ENCODE measurements around the gene OR10J1.

Gene OR10J1

GRCh38 chr1:159428536-159428935 is 11.0 kb upstream of the OR10J1 start:
- Histone ChIP-seq H3K4me1 (ENCODE audit: low read length) (peaks cover 14% of the 10 kb centered on the region), H2AFZ (ENCODE audit: low read depth, low read length) (peak overlapping the region; percentile 62), H3K4me2 (ENCODE audit: low read length) (peak overlapping the region; percentile 30), H3K36me3 (replicated peaks; ENCODE audit: low read depth, low read length) (no peaks in the 10 kb centered on the region), H3K4me3 (ENCODE audit: low read length) (no peak overlapping the region), H3K27me3 (ENCODE audit: low read depth, low read length) (no peaks in the 10 kb centered on the region), H3K27ac (ENCODE audit: low read length) (no peak overlapping the region), H3K9ac (ENCODE audit: low read length) (no peak overlapping the region), H3K79me2 (ENCODE audit: low read length) (no peaks in the 10 kb centered on the region), H3K9me3 (ENCODE audit: insufficient read depth, low read length) (no peaks in the 10 kb centered on the region), H4K20me1 (ENCODE audit: insufficient read depth, low read length) (no peaks in the 10 kb centered on the region)
- TF ChIP-seq CTCF (IDR thresholded peaks at IDR 0.05; ENCODE audit: low read depth, low read length), result no peak
- TF ChIP-seq EZH2phosphoT487 (IDR thresholded peaks at IDR 0.05; ENCODE audit: low read depth), result no peak

- Histone ChIP-seq H4K20me1 (ENCODE audit: insufficient read depth, low read length) (no peaks in the 10 kb centered on the region), H3K36me3 (replicated peaks; ENCODE audit: low read depth, low read length) (no peaks in the 10 kb centered on the region), H3K4me1 (ENCODE audit: low read length) (peaks cover 14% of the 10 kb centered on the region), H3K4me3 (ENCODE audit: low read length) (no peak overlapping the region), H3K4me2 (ENCODE audit: low read length) (no peak overlapping the region), H3K27me3 (ENCODE audit: low read depth, low read length) (no peaks in the 10 kb centered on the region), H2AFZ (ENCODE audit: low read depth, low read length) (no peak overlapping the region), H3K27ac (ENCODE audit: low read length) (no peak overlapping the region), H3K9ac (ENCODE audit: low read length) (no peak overlapping the region), H3K9me3 (ENCODE audit: insufficient read depth, low read length) (no peaks in the 10 kb centered on the region), H3K79me2 (ENCODE audit: low read length) (no peaks in the 10 kb centered on the region)
- TF ChIP-seq EZH2phosphoT487 (IDR thresholded peaks at IDR 0.05; ENCODE audit: low read depth) (no peak), CTCF (IDR thresholded peaks at IDR 0.05; ENCODE audit: low read depth, low read length) (no peak)
Measured at GRCh38 chr1:159429074-159429861, 10.3 kb upstream of the OR10J1 start.

GRCh38 chr1:159430985-159431384 is 8.5 kb upstream of the OR10J1 start:
- no peaks in the 10 kb centered on the region for H4K20me1 ChIP-seq (ENCODE audit: insufficient read depth, low read length)
- no peaks in the 10 kb centered on the region for H3K79me2 ChIP-seq (ENCODE audit: low read length)
- peaks cover 26% of the 10 kb centered on the region for H3K4me1 ChIP-seq (ENCODE audit: low read length)
- H3K9ac ChIP-seq (ENCODE audit: low read length), result no peak overlapping the region
- no peak overlapping the region for H3K4me3 ChIP-seq (ENCODE audit: low read length)
- H3K9me3 ChIP-seq (ENCODE audit: insufficient read depth, low read length), result no peaks in the 10 kb centered on the region
- H2AFZ ChIP-seq (ENCODE audit: low read depth, low read length), result no peak overlapping the region
- H3K27me3 ChIP-seq (ENCODE audit: low read depth, low read length), result no peaks in the 10 kb centered on the region
- no peak overlapping the region for H3K27ac ChIP-seq (ENCODE audit: low read length)
- H3K4me2 ChIP-seq (ENCODE audit: low read length), result no peak overlapping the region
- no peaks in the 10 kb centered on the region for H3K36me3 ChIP-seq (replicated peaks; ENCODE audit: low read depth, low read length)
- TF ChIP-seq EZH2phosphoT487 (IDR thresholded peaks at IDR 0.05; ENCODE audit: low read depth), result no peak
- no peak for TF ChIP-seq CTCF (IDR thresholded peaks at IDR 0.05; ENCODE audit: low read depth, low read length)

- TF ChIP-seq EZH2phosphoT487 (IDR thresholded peaks at IDR 0.05; ENCODE audit: low read depth), result no peak
- TF ChIP-seq CTCF (IDR thresholded peaks at IDR 0.05; ENCODE audit: low read depth, low read length), result no peak
- Histone ChIP-seq H3K4me3 (ENCODE audit: low read length) (no peak within 1 kb of the TSS), H3K4me1 (ENCODE audit: low read length) (peaks cover 35% of the 10 kb centered on the region), H2AFZ (ENCODE audit: low read depth, low read length) (no peak within 1 kb of the TSS), H3K27ac (ENCODE audit: low read length) (no peak within 1 kb of the TSS), H3K4me2 (ENCODE audit: low read length) (no peak within 1 kb of the TSS), H3K36me3 (replicated peaks; ENCODE audit: low read depth, low read length) (no peaks in the 10 kb centered on the region), H4K20me1 (ENCODE audit: insufficient read depth, low read length) (no peaks in the 10 kb centered on the region), H3K27me3 (ENCODE audit: low read depth, low read length) (no peaks in the 10 kb centered on the region), H3K79me2 (ENCODE audit: low read length) (no peaks in the 10 kb centered on the region), H3K9me3 (ENCODE audit: insufficient read depth, low read length) (no peaks in the 10 kb centered on the region), H3K9ac (ENCODE audit: low read length) (no peak within 1 kb of the TSS)
Measured at GRCh38 chr1:159431904-159432303, 7.6 kb upstream of the OR10J1 start, which contains the start of gene OR10J4. TSS of gene OR10J4 (plus strand) at chr1:159432204.

Measured in OCI-LY3 (cell line).